ENCODE data around the gene C2CD4C.

DNA sequence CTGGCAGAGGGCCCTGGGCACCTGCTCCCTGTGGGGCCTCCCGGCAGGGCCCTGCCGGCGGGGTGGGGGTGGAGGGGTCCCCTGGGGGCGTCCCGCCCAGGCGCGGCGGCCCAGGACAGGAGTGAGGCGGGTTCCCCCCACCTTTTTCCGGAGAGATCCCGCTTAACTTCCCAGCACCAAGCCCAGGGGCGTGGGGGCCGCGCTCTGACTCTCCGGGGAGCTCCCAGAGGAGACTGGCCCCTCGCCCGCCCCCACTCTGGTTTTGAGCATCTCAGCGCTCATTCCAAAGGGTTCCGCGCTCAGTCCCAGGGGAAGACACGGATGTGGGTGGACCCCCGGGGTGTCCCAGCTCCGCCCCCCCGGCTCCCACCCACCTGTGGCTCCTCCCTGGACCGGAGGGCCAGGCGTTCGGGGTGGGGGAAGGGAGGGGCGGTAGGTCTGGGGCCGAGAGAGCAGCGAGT, 476 bp downstream of the C2CD4C start:
- TF ChIP-seq, protein P1, sequence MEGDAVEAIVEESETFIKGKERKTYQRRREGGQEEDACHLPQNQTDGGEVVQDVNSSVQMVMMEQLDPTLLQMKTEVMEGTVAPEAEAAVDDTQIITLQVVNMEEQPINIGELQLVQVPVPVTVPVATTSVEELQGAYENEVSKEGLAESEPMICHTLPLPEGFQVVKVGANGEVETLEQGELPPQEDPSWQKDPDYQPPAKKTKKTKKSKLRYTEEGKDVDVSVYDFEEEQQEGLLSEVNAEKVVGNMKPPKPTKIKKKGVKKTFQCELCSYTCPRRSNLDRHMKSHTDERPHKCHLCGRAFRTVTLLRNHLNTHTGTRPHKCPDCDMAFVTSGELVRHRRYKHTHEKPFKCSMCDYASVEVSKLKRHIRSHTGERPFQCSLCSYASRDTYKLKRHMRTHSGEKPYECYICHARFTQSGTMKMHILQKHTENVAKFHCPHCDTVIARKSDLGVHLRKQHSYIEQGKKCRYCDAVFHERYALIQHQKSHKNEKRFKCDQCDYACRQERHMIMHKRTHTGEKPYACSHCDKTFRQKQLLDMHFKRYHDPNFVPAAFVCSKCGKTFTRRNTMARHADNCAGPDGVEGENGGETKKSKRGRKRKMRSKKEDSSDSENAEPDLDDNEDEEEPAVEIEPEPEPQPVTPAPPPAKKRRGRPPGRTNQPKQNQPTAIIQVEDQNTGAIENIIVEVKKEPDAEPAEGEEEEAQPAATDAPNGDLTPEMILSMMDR (IDR thresholded peaks at IDR 0.05), result no peak
- TF ChIP-seq POLR2A (IDR thresholded peaks at IDR 0.05), result no peak

Data from uterus (tissue), 2 donors.